Loucy (cell line): ENCODE measurements around the gene LIN28B.

ENCODE experiments used
- CTCF ChIP-seq: fragments of 200-600 bp; sonication (generic); conservative IDR thresholded peaks from 2 replicates; pipeline ENCODE4 v1.5.1; 2014; ENCODE audit warnings: mild to moderate bottlenecking, antibody characterized with exemption, low read length
- EZH2phosphoT487 ChIP-seq: fragments of 200-600 bp; IDR thresholded peaks from 2 replicates; pipeline ENCODE4 v1.6.1; 2018; ENCODE audit warnings: antibody characterized with exemption, mild to moderate bottlenecking, moderate library complexity, borderline replicate concordance

- no peak for TF ChIP-seq CTCF
- no peak for TF ChIP-seq EZH2phosphoT487
These were observed 163.7 kb downstream of the LIN28B start for GRCh38 chr6:105120570-105120969.
